Measurements from ENCODE around the gene SLC6A12. TPM values are rescaled to one million over a fixed set of nuclear protein-coding genes. Genes with fewer than 3 reads are reported as not detected.

Gene SLC6A12
- total RNA-seq, 1 experiment from 2014 or later = not detected

GRCh38 chr12:161823-162222, 52.1 kb downstream of the SLC6A12 start:
- Histone ChIP-seq H3K27me3 (ENCODE audit: insufficient read depth, low read depth) (peaks cover 52% of the 10 kb centered on the region), H3F3A (ENCODE audit: insufficient read depth, low read depth) (no peaks in the 10 kb centered on the region), H3K36me3 (ENCODE audit: low read depth) (no peaks in the 10 kb centered on the region), H2AFZ (no peak overlapping the region), H3K27ac (no peak overlapping the region), H3K9me2 (ENCODE audit: insufficient read depth) (no peaks in the 10 kb centered on the region), H3K4me3 (no peak overlapping the region), H3K4me2 (no peak overlapping the region), H3K79me2 (ENCODE audit: low read depth) (no peaks in the 10 kb centered on the region), H3K4me1 (replicated peaks; ENCODE audit: insufficient read depth) (no peaks in the 10 kb centered on the region), H3K9me3 (ENCODE audit: insufficient read depth, low read depth) (no peaks in the 10 kb centered on the region), H4K20me1 (ENCODE audit: insufficient read depth) (no peaks in the 10 kb centered on the region; the same call in 1 of the 2 replicates)
- CTCF ChIA-PET = no interaction called here
- POLR2A ChIA-PET (ENCODE audit: unreplicated experiment) = no interaction called here
- no TSS peak for BruUV-seq (replicated peaks)
- intact Hi-C loops (cut with micrococcal nuclease; ENCODE audit: unreplicated experiment) = no loop called here
- TF ChIP-seq EZH2 (IDR thresholded peaks at IDR 0.05; ENCODE audit: low read depth) (no peak), CTCF (conservative IDR thresholded peaks at IDR 0.05) (no peak)
- DNase-seq = no peak

- no peaks in the 10 kb centered on the region for H3K4me1 ChIP-seq (replicated peaks; ENCODE audit: insufficient read depth)
- H3K4me3 ChIP-seq = no peak overlapping the region
- H3K79me2 ChIP-seq (ENCODE audit: low read depth) = no peaks in the 10 kb centered on the region
- no peaks in the 10 kb centered on the region for H3K9me2 ChIP-seq (ENCODE audit: insufficient read depth)
- no peaks in the 10 kb centered on the region for H3F3A ChIP-seq (ENCODE audit: insufficient read depth, low read depth)
- H3K4me2 ChIP-seq = no peak overlapping the region
- no peaks in the 10 kb centered on the region for H3K36me3 ChIP-seq (ENCODE audit: low read depth)
- no peaks in the 10 kb centered on the region; the same call in 1 of the 2 replicates for H4K20me1 ChIP-seq (ENCODE audit: insufficient read depth)
- no peak overlapping the region for H3K27ac ChIP-seq
- H2AFZ ChIP-seq = no peak overlapping the region
- TF ChIP-seq CTCF (conservative IDR thresholded peaks at IDR 0.05) (no peak), EZH2 (IDR thresholded peaks at IDR 0.05; ENCODE audit: low read depth) (no peak)
- no peaks in the 10 kb centered on the region for H3K9me3 ChIP-seq (ENCODE audit: insufficient read depth, low read depth)
- BruUV-seq (replicated peaks) = no TSS peak
- ChIA-PET POLR2A (ENCODE audit: unreplicated experiment) (no interaction called here), CTCF (no interaction called here)
- intact Hi-C loops (cut with micrococcal nuclease; ENCODE audit: unreplicated experiment) = no loop called here
- peaks cover 56% of the 10 kb centered on the region for H3K27me3 ChIP-seq (ENCODE audit: insufficient read depth, low read depth)
- no peak for DNase-seq
These were observed 53.1 kb downstream of the SLC6A12 start for GRCh38 chr12:160858-161257.

- H3K27me3 ChIP-seq (ENCODE audit: insufficient read depth, low read depth) = peaks cover 70% of the 10 kb centered on the region
- DNase-seq = no peak
- TF ChIP-seq EZH2 (IDR thresholded peaks at IDR 0.05; ENCODE audit: low read depth) (no peak), CTCF (conservative IDR thresholded peaks at IDR 0.05) (no peak)
- H3K36me3 ChIP-seq (ENCODE audit: low read depth) = no peaks in the 10 kb centered on the region
- CTCF ChIA-PET = no interaction called here
- no peaks in the 10 kb centered on the region for H3K9me2 ChIP-seq (ENCODE audit: insufficient read depth)
- no peak overlapping the region for H3K27ac ChIP-seq
- no peaks in the 10 kb centered on the region for H3K4me1 ChIP-seq (replicated peaks; ENCODE audit: insufficient read depth)
- no peak overlapping the region for H2AFZ ChIP-seq
- H4K20me1 ChIP-seq (ENCODE audit: insufficient read depth) = no peaks in the 10 kb centered on the region; the same call in 1 of the 2 replicates
- H3K9me3 ChIP-seq (ENCODE audit: insufficient read depth, low read depth) = no peaks in the 10 kb centered on the region
- POLR2A ChIA-PET (ENCODE audit: unreplicated experiment) = no interaction called here
- H3K79me2 ChIP-seq (ENCODE audit: low read depth) = no peaks in the 10 kb centered on the region
- H3K4me3 ChIP-seq = no peak overlapping the region
- BruUV-seq (replicated peaks) = no TSS peak
- no peaks in the 10 kb centered on the region for H3F3A ChIP-seq (ENCODE audit: insufficient read depth, low read depth)
- no peak overlapping the region for H3K4me2 ChIP-seq
- intact Hi-C loops (cut with micrococcal nuclease; ENCODE audit: unreplicated experiment) = no loop called here
These were observed 54.7 kb downstream of the SLC6A12 start for GRCh38 chr12:159156-159782.
